Keratinocyte (primary cell): ENCODE measurements around the gene NEU2. TPM values are rescaled to one million over a fixed set of nuclear protein-coding genes. Genes with fewer than 3 reads are reported as not detected.

Experiments used
- DNase-seq: peaks from one replicate; pipeline ENCODE4 v3.0.0-alpha.2; 2011; ENCODE audit warnings: low read depth, missing footprints, low spot score
- FAIRE-seq: peaks from 2 replicates; lab custom pipeline; 2011; peaks lifted over from hg19 to GRCh38; lab: Jason Lieb, UNC
- H2AFZ ChIP-seq: 2 replicates; pipeline ENCODE4 v1.6.0; 2012; ENCODE audit warnings: low read length, control low read depth, inconsistent platforms; ENCODE audit not compliant: control insufficient read depth
- H3K27ac ChIP-seq: 2 replicates; pipeline ENCODE4 v1.5.1; 2011; ENCODE audit warnings: low read length; ENCODE audit not compliant: control insufficient read depth, insufficient read depth
- H3K27me3 ChIP-seq: 3 replicates; pipeline ENCODE4 v1.6.0; 2011; ENCODE audit warnings: low read length; ENCODE audit not compliant: control insufficient read depth, insufficient read depth; ENCODE audit errors: extremely low read depth
- H3K36me3 ChIP-seq, 2 experiments: 2 replicates in 1 of 2; 3 replicates in 1 of 2; pipeline ENCODE4 v1.5.1; 2011; ENCODE audit warnings: low read length in 2 of 2, mild to moderate bottlenecking in 1 of 2; ENCODE audit not compliant: control insufficient read depth in 2 of 2, insufficient read depth in 2 of 2; ENCODE audit errors: extremely low read depth in 1 of 2
- H3K4me1 ChIP-seq: 3 replicates; pipeline ENCODE4 v1.5.1; 2011; ENCODE audit warnings: low read length; ENCODE audit not compliant: control insufficient read depth, insufficient read depth; ENCODE audit errors: extremely low read depth
- H3K4me2 ChIP-seq: 3 replicates; pipeline ENCODE4 v1.6.0; 2011; ENCODE audit warnings: low read depth, low read length; ENCODE audit not compliant: control insufficient read depth, insufficient read depth; ENCODE audit errors: extremely low read depth
- H3K4me3 ChIP-seq, 3 experiments: fragments of 200-600 bp in 1 of 3; sonication (generic) in 1 of 3; 2 replicates in 2 of 3; 3 replicates in 1 of 3; pipeline ENCODE4 v1.5.1; 2011 to 2016; ENCODE audit warnings: low read length in 3 of 3, mild to moderate bottlenecking in 3 of 3, control low read depth in 2 of 3, inconsistent platforms in 1 of 3, low read depth in 1 of 3, mixed read lengths in 1 of 3, mixed run types in 1 of 3, moderate library complexity in 1 of 3; ENCODE audit not compliant: control insufficient read depth in 2 of 3, insufficient read depth in 2 of 3; ENCODE audit errors: extremely low read depth in 1 of 3
- H3K79me2 ChIP-seq: 2 replicates; pipeline ENCODE4 v1.6.0; 2012; ENCODE audit warnings: low read length; ENCODE audit not compliant: control insufficient read depth, insufficient read depth
- H3K9ac ChIP-seq: 3 replicates; pipeline ENCODE4 v1.6.0; 2011; ENCODE audit warnings: low read length; ENCODE audit not compliant: control insufficient read depth, insufficient read depth; ENCODE audit errors: extremely low read depth
- H3K9me1 ChIP-seq: 3 replicates; pipeline ENCODE4 v1.6.0; 2011; ENCODE audit warnings: low read length; ENCODE audit not compliant: control insufficient read depth, insufficient read depth; ENCODE audit errors: extremely low read depth
- H3K9me3 ChIP-seq: 2 replicates; pipeline ENCODE4 v1.5.1; 2012; ENCODE audit warnings: low read depth, low read length; ENCODE audit not compliant: control insufficient read depth
- H4K20me1 ChIP-seq: 3 replicates; pipeline ENCODE4 v1.6.0; 2011; ENCODE audit warnings: low read length; ENCODE audit not compliant: control insufficient read depth, insufficient read depth; ENCODE audit errors: extremely low read depth
- EZH2 ChIP-seq: IDR thresholded peaks from one replicate; pipeline ENCODE4 v1.6.1; 2012; ENCODE audit warnings: inconsistent platforms, mild to moderate bottlenecking, low read length, moderate library complexity
- dilution Hi-C: fragments of 300-500 bp; cut with MboI; formaldehyde crosslinking; loops from one replicate; pipeline ENCODE4 v1.7.0; 2020; ENCODE audit warnings: low sequenced_read_pairs; ENCODE audit not compliant: extremely low pct_ligation_motif_present
- polyA plus RNA-seq, 5 experiments: library from polyadenylated mRNA; depleted of rRNA in 3 of 5; stranded (reverse) in 3 of 5; stranded (forward) in 1 of 5; unstranded in 1 of 5; fragments of >200 nt; gene quantifications; 1 replicate in 1 of 5; 2 replicates in 3 of 5; 3 replicates in 1 of 5; pipeline versions ENCODE4 v1.2.1 to v1.2.3, GENCODE V29; 2011 to 2012; ENCODE audit warnings: missing spikeins in 2 of 5, low read depth in 1 of 5, low replicate concordance in 1 of 5
- TF ChIP-seq, protein P1 (sequence below), 3 experiments: IDR thresholded peaks in 1 of 3; conservative IDR thresholded peaks in 1 of 3; optimal IDR thresholded peaks in 1 of 3; 2 replicates in 2 of 3; 3 replicates in 1 of 3; pipeline versions ENCODE3 to v1.5.1; 2011; ENCODE audit warnings: low read length in 3 of 3, mild to moderate bottlenecking in 3 of 3, moderate library complexity in 2 of 3, control low read depth in 1 of 3, inconsistent platforms in 1 of 3; ENCODE audit not compliant: insufficient read depth in 2 of 3; ENCODE audit errors: extremely low read depth in 1 of 3

The NEU2 gene
- polyA plus RNA-seq, 1 donor (not counting 4 experiments of a cell fraction or from before 2014, with no cell fraction given): not detected

DNA sequence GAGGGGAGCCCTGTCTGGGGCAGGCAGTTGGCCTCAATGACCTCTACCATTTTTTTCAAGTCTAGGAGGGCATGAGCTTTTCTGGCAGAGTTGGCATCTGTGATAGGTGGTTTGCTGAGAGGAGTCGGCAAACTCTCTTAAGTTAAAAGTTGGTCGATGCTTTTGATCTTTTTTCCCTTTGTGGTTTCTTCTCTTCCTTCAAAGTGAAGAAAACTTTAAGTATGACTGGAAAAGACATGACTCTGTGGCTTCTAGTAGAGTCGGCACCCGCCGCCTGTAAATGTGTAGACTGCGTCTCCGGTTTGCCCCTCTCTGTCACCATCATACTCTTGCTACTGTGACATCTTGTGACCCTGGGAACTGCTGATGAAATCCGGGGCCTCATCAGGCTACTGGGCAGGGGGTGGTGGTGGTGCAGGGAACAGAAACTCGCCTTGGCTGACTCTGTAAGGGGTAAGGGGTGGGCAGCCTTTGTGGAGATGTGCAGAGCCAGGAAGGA is 48.8 kb downstream of the NEU2 start:
- no peak overlapping the region for H3K27ac ChIP-seq
- H3K4me2 ChIP-seq: no peak overlapping the region
- peaks cover 21% of the 10 kb centered on the region for H3K27me3 ChIP-seq
- H3K79me2 ChIP-seq: no peaks in the 10 kb centered on the region
- H3K4me1 ChIP-seq: peaks cover 6% of the 10 kb centered on the region
- no peak overlapping the region for H2AFZ ChIP-seq
- dilution Hi-C loops: no loop called here
- H3K9ac ChIP-seq: no peak overlapping the region
- H3K9me3 ChIP-seq: no peaks in the 10 kb centered on the region
- FAIRE-seq: no peak
- H3K36me3 ChIP-seq: no peaks in the 10 kb centered on the region
- no peaks in the 10 kb centered on the region for H4K20me1 ChIP-seq
- no peak for DNase-seq
- H3K4me3 ChIP-seq: no peak overlapping the region
- TF ChIP-seq, protein P1, sequence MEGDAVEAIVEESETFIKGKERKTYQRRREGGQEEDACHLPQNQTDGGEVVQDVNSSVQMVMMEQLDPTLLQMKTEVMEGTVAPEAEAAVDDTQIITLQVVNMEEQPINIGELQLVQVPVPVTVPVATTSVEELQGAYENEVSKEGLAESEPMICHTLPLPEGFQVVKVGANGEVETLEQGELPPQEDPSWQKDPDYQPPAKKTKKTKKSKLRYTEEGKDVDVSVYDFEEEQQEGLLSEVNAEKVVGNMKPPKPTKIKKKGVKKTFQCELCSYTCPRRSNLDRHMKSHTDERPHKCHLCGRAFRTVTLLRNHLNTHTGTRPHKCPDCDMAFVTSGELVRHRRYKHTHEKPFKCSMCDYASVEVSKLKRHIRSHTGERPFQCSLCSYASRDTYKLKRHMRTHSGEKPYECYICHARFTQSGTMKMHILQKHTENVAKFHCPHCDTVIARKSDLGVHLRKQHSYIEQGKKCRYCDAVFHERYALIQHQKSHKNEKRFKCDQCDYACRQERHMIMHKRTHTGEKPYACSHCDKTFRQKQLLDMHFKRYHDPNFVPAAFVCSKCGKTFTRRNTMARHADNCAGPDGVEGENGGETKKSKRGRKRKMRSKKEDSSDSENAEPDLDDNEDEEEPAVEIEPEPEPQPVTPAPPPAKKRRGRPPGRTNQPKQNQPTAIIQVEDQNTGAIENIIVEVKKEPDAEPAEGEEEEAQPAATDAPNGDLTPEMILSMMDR (optimal IDR thresholded peaks at IDR 0.05 in 1 of 3, IDR thresholded peaks at IDR 0.05 in 1 of 3, conservative IDR thresholded peaks at IDR 0.05 in 1 of 3; ENCODE audit: extremely low read depth in 1 of 3, insufficient read depth in 2 of 3, low read length in 3 of 3): no peak
- TF ChIP-seq EZH2: no peak
- no peaks in the 10 kb centered on the region for H3K9me1 ChIP-seq

DNA sequence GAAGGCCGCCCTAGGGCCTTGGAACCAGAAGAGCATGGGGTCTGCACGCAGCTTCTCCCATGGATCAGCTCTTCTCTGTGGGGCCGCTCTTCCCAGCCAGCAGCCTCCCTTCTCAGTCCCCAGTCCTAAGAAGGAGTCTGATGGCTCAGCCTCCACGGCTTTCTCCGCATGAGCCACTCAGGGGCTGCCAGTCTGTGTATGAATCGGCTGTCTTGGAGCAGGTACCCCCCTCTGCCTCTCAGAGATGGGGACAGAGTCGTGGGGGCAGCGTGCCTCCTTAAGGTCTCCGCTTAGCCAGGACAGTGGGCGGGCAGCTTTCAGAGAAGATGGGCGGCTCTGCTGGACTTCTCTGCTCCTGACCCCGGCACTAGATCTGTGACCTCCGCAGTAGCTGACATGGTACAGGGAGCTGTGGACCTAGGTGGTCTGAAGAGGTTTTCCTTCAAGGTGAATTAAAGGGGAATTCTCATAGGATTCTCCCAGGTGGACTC is 49.3 kb downstream of the NEU2 start:
- Histone ChIP-seq H3K9ac (no peak overlapping the region), H3K27me3 (peaks cover 21% of the 10 kb centered on the region), H3K79me2 (no peaks in the 10 kb centered on the region), H3K36me3 (no peaks in the 10 kb centered on the region), H2AFZ (no peak overlapping the region), H4K20me1 (no peaks in the 10 kb centered on the region), H3K4me2 (no peak overlapping the region), H3K9me3 (no peaks in the 10 kb centered on the region), H3K27ac (no peak overlapping the region), H3K4me3 (no peak overlapping the region), H3K4me1 (peaks cover 4% of the 10 kb centered on the region), H3K9me1 (no peaks in the 10 kb centered on the region)
- dilution Hi-C loops: no loop called here
- TF ChIP-seq EZH2: no peak
- TF ChIP-seq, protein P1 (optimal IDR thresholded peaks at IDR 0.05 in 1 of 3, IDR thresholded peaks at IDR 0.05 in 1 of 3, conservative IDR thresholded peaks at IDR 0.05 in 1 of 3; ENCODE audit: extremely low read depth in 1 of 3, insufficient read depth in 2 of 3, low read length in 3 of 3): no peak
- no peak for FAIRE-seq
- DNase-seq: no peak
